Gastroesophageal sphincter (tissue), 4 donors: ENCODE measurements around the gene SCARB1. TPM values are rescaled to one million over a fixed set of nuclear protein-coding genes. Genes with fewer than 3 reads are reported as not detected.

ENCODE experiments used
- ATAC-seq: fragments of 150-250 bp; one replicate; pipeline ENCODE4 v1.9.1; 2016; ENCODE audit warnings: mild to moderate bottlenecking, moderate library complexity
- H3K27ac ChIP-seq, 4 donors: fragments of 200-600 bp; sonication (generic) in 3 of 4; 1 replicate in 3 of 4; 2 replicates in 1 of 4; pipeline ENCODE4 v1.5.1; 2016 to 2019
- H3K27me3 ChIP-seq: fragments of 200-600 bp; sonication (generic); one replicate; pipeline ENCODE4 v1.5.1; 2019
- H3K36me3 ChIP-seq, 2 donors: fragments of 200-600 bp; sonication (generic); one replicate each; pipeline ENCODE4 v1.5.1; 2019; ENCODE audit warnings: control low read depth in 1 of 2
- H3K4me1 ChIP-seq, 3 donors: fragments of 200-600 bp; sonication (generic); 1 replicate in 2 of 3; 2 replicates in 1 of 3; pipeline ENCODE4 v1.5.1; 2016 to 2019; ENCODE audit warnings: control low read depth in 2 of 3
- H3K4me3 ChIP-seq, 2 donors: fragments of 200-600 bp; sonication (generic); one replicate each; pipeline ENCODE4 v1.5.1; 2019; ENCODE audit warnings: mild to moderate bottlenecking in 1 of 2, moderate library complexity in 1 of 2
- H3K9me3 ChIP-seq, 3 donors: fragments of 200-600 bp; sonication (generic); one replicate each; pipeline ENCODE4 v1.5.1; 2017 to 2019; ENCODE audit warnings: control low read depth in 2 of 3
- CTCF ChIP-seq, 4 experiments: fragments of 200-600 bp in 2 of 4; fragments of 450-650 bp in 2 of 4; sonication (generic) in 1 of 4; IDR thresholded peaks; one replicate each; pipeline ENCODE4 v1.5.1; 2017 to 2019; ENCODE audit warnings: antibody characterized with exemption in 4 of 4, mild to moderate bottlenecking in 2 of 4, moderate library complexity in 2 of 4
- EP300 ChIP-seq: sonication (generic); formaldehyde crosslinking; IDR thresholded peaks from one replicate; pipeline ENCODE4 v1.6.1; 2017; ENCODE audit warnings: antibody characterized with exemption, mild to moderate bottlenecking
- POLR2A ChIP-seq, 2 donors: fragments of 450-650 bp; IDR thresholded peaks; one replicate each; pipeline ENCODE4 v1.6.1; 2017; ENCODE audit warnings: antibody characterized with exemption in 2 of 2, mild to moderate bottlenecking in 2 of 2, moderate library complexity in 1 of 2
- POLR2AphosphoS5 ChIP-seq: sonication (generic); formaldehyde crosslinking; IDR thresholded peaks from one replicate; pipeline ENCODE4 v1.6.1; 2017; ENCODE audit warnings: antibody characterized with exemption
- WGBS, 2 donors: methylation state at CpG; one replicate each; pipeline ENCODE4 v1.1.5; 2018; ENCODE audit warnings: low coverage in 1 of 2; 5-methylcytosine and 5-hydroxymethylcytosine counted together
- total RNA-seq, 4 donors: library from RNA; depleted of rRNA; stranded (reverse); fragments of >200 nt; gene quantifications; one replicate each; pipeline ENCODE4 v1.1.0, GENCODE V29; 2016

Gene SCARB1
- total RNA-seq, 4 donors from 2014 or later = 6.8 to 13.9 (median 11.5) TPM

GRCh38 chr12:124802361-124802760, 61.3 kb downstream of the SCARB1 start:
- Histone ChIP-seq H3K27me3 (no peaks in the 10 kb centered on the region), H3K36me3 (peaks cover 0 to 47% of the 10 kb centered on the region in 2 donors), H3K9me3 (no peaks in the 10 kb centered on the region), H3K4me3 (no peak overlapping the region), H3K4me1 (peaks cover 0 to 14% (median 4%) of the 10 kb centered on the region in 3 donors), H3K27ac (no peak overlapping the region)
- WGBS, 2 donors = 90% methylated on average over 4 of the region's 14 CpGs; no CpG with 5 or more reads in 1 of the 2 donors
- ATAC-seq = no peak
- TF ChIP-seq CTCF (IDR thresholded peaks at IDR 0.05) (no peak), POLR2AphosphoS5 (no peak), EP300 (no peak)

GRCh38 chr12:124800506-124800905, 63.2 kb downstream of the SCARB1 start:
- H3K36me3 ChIP-seq = peaks cover 0 to 40% of the 10 kb centered on the region in 2 donors
- 92% methylated on average over 2 of the region's 12 CpGs; no CpG with 5 or more reads in 1 of the 2 donors for WGBS, 2 donors
- TF ChIP-seq EP300 (no peak), POLR2A (IDR thresholded peaks at IDR 0.05) (no peak), CTCF (IDR thresholded peaks at IDR 0.05) (no peak), POLR2AphosphoS5 (no peak)

GRCh38 chr12:124797321-124797720, 66.3 kb downstream of the SCARB1 start:
- Histone ChIP-seq H3K9me3 (no peaks in the 10 kb centered on the region), H3K4me3 (no peak overlapping the region), H3K27ac (no peak overlapping the region), H3K27me3 (no peaks in the 10 kb centered on the region), H3K4me1 (no peaks in the 10 kb centered on the region), H3K36me3 (peaks cover 0 to 43% of the 10 kb centered on the region in 2 donors)
- TF ChIP-seq EP300 = no peak
- TF ChIP-seq POLR2AphosphoS5 = no peak
- TF ChIP-seq POLR2A (IDR thresholded peaks at IDR 0.05) = no peak
- TF ChIP-seq CTCF (IDR thresholded peaks at IDR 0.05) = no peak
- 58 to 63% methylated on average over 4 to 10 of the region's 13 CpGs for WGBS, 2 donors
- no peak for ATAC-seq

More at GRCh38 chr12:124800506-124800905, 63.2 kb downstream of the SCARB1 start:
- Histone ChIP-seq H3K4me1 (peaks cover 0 to 14% (median 4%) of the 10 kb centered on the region in 3 donors), H3K27me3 (no peaks in the 10 kb centered on the region), H3K27ac (no peak overlapping the region), H3K4me3 (no peak overlapping the region), H3K9me3 (no peaks in the 10 kb centered on the region)
- no peak for ATAC-seq

GRCh38 chr12:124796303-124796960, 67.2 kb downstream of the SCARB1 start:
- H3K4me1 ChIP-seq = no peaks in the 10 kb centered on the region
- peaks cover 0 to 50% of the 10 kb centered on the region in 2 donors for H3K36me3 ChIP-seq
- WGBS, 2 donors = 81 to 88% methylated on average over 8 of the region's 14 CpGs
- ATAC-seq = no peak
- H3K9me3 ChIP-seq = no peaks in the 10 kb centered on the region
- H3K27ac ChIP-seq = no peak overlapping the region
- no peaks in the 10 kb centered on the region for H3K27me3 ChIP-seq
- H3K4me3 ChIP-seq = no peak overlapping the region
- TF ChIP-seq CTCF (IDR thresholded peaks at IDR 0.05) = no peak
- no peak for TF ChIP-seq EP300
